Calu3 (cell line): ENCODE measurements around the gene UBE2E3. TPM values are rescaled to one million over a fixed set of nuclear protein-coding genes. Genes with fewer than 3 reads are reported as not detected.
A peak's percentile ranks its signal among the peaks of the same experiment; 100 is the strongest.

Source experiments
- BruUV-seq: library from RNA; stranded (reverse); fragments of 400-500 nt; replicated peaks from 2 replicates; lab custom pipeline; 2021; lab: Mats Ljungman, UMichigan
- CTCF ChIA-PET: fragments of 300-600 bp; sonication (Branson Sonifier 250); formaldehyde crosslinking; loops from one replicate; lab custom pipeline; 2022; ENCODE audit warnings: antibody characterized with exemption; lab: Charles Lee
- DNase-seq: peaks from one replicate; pipeline ENCODE4 v3.0.0; 2022
- H3K27ac Mint-ChIP-seq: one replicate; pipeline ENCODE4 v1.8.0; 2022; ENCODE audit warnings: mixed read lengths; ENCODE audit not compliant: unreplicated experiment
- H3K27me3 Mint-ChIP-seq: one replicate; pipeline ENCODE4 v1.8.0; 2022; ENCODE audit warnings: mixed read lengths; ENCODE audit not compliant: unreplicated experiment
- H3K36me3 Mint-ChIP-seq: one replicate; pipeline ENCODE4 v1.8.0; 2022; ENCODE audit warnings: mild to moderate bottlenecking, moderate library complexity, mixed read lengths; ENCODE audit not compliant: insufficient read depth, unreplicated experiment
- H3K4me1 Mint-ChIP-seq: one replicate; pipeline ENCODE4 v1.8.0; 2022; ENCODE audit warnings: mild to moderate bottlenecking, low read depth, mixed read lengths; ENCODE audit not compliant: unreplicated experiment
- H3K4me3 Mint-ChIP-seq: one replicate; pipeline ENCODE4 v1.8.0; 2022; ENCODE audit warnings: mild to moderate bottlenecking, low read depth, moderate library complexity, mixed read lengths; ENCODE audit not compliant: unreplicated experiment
- H3K9me3 Mint-ChIP-seq: one replicate; pipeline ENCODE4 v1.8.0; 2022; ENCODE audit warnings: low read depth, mixed read lengths; ENCODE audit not compliant: unreplicated experiment
- intact Hi-C: fragments of 100-400 bp; cut with micrococcal nuclease; formaldehyde crosslinking; loops from one replicate; pipeline ENCODE4 v1.10.0; 2022; ENCODE audit not compliant: unreplicated experiment
- total RNA-seq: library from RNA; stranded (reverse); gene quantifications from 2 replicates; pipeline ENCODE4 v1.2.3, GENCODE V29; 2022
- TF ChIP-seq, protein P1 (sequence below): fragments of 200-600 bp; IDR thresholded peaks from one replicate; pipeline ENCODE4 v1.8.0; 2022; ENCODE audit warnings: antibody characterized with exemption; ENCODE audit not compliant: unreplicated experiment

UBE2E3 gene
- total RNA-seq, 1 experiment from 2014 or later = 64.3 TPM

DNA sequence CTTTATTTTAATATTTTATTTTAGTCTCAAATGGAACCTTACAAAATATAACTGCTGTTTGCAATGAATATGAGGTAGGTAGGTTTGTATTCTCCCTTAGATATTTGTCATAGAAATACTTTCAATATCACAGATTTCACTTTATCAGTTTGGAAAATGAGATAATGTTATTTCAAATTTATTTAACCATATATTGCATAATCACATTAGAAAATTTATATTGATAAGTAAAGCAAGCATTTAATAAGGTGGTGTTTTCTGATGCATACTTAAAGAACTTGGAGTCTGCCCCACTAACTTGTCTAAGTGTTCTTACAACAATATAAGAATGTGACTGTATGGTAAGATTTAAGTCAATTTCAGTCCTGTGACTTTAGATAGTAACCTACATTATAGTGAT lies 85.1 kb downstream of the UBE2E3 start:
- Mint-ChIP-seq H3K36me3 (no peaks in the 10 kb centered on the region), H3K4me3 (no peak overlapping the region), H3K27me3 (no peaks in the 10 kb centered on the region), H3K9me3 (no peaks in the 10 kb centered on the region), H3K4me1 (no peaks in the 10 kb centered on the region), H3K27ac (no peak overlapping the region)
- TF ChIP-seq, protein P1, sequence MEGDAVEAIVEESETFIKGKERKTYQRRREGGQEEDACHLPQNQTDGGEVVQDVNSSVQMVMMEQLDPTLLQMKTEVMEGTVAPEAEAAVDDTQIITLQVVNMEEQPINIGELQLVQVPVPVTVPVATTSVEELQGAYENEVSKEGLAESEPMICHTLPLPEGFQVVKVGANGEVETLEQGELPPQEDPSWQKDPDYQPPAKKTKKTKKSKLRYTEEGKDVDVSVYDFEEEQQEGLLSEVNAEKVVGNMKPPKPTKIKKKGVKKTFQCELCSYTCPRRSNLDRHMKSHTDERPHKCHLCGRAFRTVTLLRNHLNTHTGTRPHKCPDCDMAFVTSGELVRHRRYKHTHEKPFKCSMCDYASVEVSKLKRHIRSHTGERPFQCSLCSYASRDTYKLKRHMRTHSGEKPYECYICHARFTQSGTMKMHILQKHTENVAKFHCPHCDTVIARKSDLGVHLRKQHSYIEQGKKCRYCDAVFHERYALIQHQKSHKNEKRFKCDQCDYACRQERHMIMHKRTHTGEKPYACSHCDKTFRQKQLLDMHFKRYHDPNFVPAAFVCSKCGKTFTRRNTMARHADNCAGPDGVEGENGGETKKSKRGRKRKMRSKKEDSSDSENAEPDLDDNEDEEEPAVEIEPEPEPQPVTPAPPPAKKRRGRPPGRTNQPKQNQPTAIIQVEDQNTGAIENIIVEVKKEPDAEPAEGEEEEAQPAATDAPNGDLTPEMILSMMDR = no peak
- intact Hi-C loops = no loop called here
- BruUV-seq = no TSS peak
- CTCF ChIA-PET = no interaction called here
- no peak for DNase-seq

- DNase-seq = no peak
- BruUV-seq = no TSS peak
- H3K4me3 Mint-ChIP-seq = no peak overlapping the region
- no peaks in the 10 kb centered on the region for H3K9me3 Mint-ChIP-seq
- no peak overlapping the region for H3K27ac Mint-ChIP-seq
- H3K4me1 Mint-ChIP-seq = no peaks in the 10 kb centered on the region
- CTCF ChIA-PET = no interaction called here
- H3K36me3 Mint-ChIP-seq = no peaks in the 10 kb centered on the region
- TF ChIP-seq, protein P1 = no peak
- no peaks in the 10 kb centered on the region for H3K27me3 Mint-ChIP-seq
- intact Hi-C loops = no loop called here
These were observed 85.9 kb downstream of the UBE2E3 start for GRCh38 chr2:181066333-181066732.

DNA sequence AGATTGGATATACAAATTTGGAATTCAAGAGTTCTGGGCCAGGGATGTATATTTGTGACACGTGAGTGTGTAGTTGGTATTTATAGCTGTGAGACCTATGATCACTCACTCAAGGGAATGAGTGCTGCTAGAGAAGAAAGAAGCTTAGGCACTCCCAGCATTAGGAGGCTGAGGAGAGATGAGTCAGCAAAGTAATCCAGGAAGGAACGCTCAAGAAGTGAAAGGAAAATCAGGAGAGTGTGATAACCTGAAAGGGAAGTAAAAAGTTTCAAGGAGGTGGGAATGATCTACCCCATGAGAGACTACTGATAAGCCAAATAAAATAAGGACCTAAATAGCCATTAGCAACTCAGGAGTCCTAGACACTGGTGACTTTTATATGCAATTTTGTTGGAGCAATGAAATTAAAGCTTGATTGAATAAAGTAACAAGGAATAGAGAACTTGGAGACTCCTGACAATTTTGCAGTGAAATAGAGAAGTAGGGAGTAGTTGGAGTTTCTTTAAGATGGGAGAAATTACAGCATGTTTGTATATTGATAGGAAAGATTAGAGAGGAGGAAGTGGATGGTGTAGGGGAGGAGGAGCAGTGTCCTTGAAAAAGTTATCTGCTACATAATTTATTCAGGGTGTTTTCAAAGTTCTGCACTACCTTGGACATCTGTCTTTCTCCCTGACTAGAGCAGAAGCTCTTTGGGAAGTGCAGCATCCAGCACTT lies 89.9 kb downstream of the UBE2E3 start:
- BruUV-seq = no TSS peak
- Mint-ChIP-seq H3K27me3 (no peaks in the 10 kb centered on the region), H3K4me3 (no peak overlapping the region), H3K4me1 (no peaks in the 10 kb centered on the region), H3K27ac (no peak overlapping the region), H3K9me3 (no peaks in the 10 kb centered on the region), H3K36me3 (no peaks in the 10 kb centered on the region)
- TF ChIP-seq, protein P1 = no peak
- intact Hi-C loops = loop anchor here (10.0 kb wide), 1 partner anchor 395 kb away; no protein-coding TSS in a partner anchor
- CTCF ChIA-PET = interaction anchor here (0.8 kb wide), 1 partner anchor 10 kb away, joined by 3 read pairs; no protein-coding TSS in a partner anchor
- peak; percentile 3 for DNase-seq

DNA sequence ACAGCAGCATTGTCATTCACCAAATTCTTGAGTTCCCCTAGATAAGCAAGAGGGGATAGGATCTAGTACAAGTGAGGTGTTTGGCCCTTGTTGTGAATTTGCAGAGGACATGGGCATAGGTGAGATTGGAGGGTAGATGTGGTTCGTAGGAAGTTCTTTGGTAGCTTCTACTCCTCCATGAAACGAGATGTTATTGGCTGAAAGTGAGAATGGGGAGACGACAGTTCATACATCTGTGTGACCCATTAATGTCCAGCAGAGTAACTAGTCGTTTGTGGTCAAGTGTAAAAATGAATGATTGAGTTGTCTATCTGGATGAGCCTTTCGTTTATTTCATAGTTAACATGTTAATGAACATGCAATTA lies 90.4 kb downstream of the UBE2E3 start:
- BruUV-seq = no TSS peak
- TF ChIP-seq, protein P1 = no peak
- H3K4me3 Mint-ChIP-seq = no peak overlapping the region
- no peaks in the 10 kb centered on the region for H3K4me1 Mint-ChIP-seq
- H3K36me3 Mint-ChIP-seq = no peaks in the 10 kb centered on the region
- intact Hi-C loops = loop anchor here (10.0 kb wide), 1 partner anchor 394 kb away; no protein-coding TSS in a partner anchor
- no peaks in the 10 kb centered on the region for H3K9me3 Mint-ChIP-seq
- H3K27me3 Mint-ChIP-seq = no peaks in the 10 kb centered on the region
- DNase-seq = no peak
- no peak overlapping the region for H3K27ac Mint-ChIP-seq
- CTCF ChIA-PET = no interaction called here
